Measurements from ENCODE around the gene GFRA1.

The GFRA1 gene

DNA sequence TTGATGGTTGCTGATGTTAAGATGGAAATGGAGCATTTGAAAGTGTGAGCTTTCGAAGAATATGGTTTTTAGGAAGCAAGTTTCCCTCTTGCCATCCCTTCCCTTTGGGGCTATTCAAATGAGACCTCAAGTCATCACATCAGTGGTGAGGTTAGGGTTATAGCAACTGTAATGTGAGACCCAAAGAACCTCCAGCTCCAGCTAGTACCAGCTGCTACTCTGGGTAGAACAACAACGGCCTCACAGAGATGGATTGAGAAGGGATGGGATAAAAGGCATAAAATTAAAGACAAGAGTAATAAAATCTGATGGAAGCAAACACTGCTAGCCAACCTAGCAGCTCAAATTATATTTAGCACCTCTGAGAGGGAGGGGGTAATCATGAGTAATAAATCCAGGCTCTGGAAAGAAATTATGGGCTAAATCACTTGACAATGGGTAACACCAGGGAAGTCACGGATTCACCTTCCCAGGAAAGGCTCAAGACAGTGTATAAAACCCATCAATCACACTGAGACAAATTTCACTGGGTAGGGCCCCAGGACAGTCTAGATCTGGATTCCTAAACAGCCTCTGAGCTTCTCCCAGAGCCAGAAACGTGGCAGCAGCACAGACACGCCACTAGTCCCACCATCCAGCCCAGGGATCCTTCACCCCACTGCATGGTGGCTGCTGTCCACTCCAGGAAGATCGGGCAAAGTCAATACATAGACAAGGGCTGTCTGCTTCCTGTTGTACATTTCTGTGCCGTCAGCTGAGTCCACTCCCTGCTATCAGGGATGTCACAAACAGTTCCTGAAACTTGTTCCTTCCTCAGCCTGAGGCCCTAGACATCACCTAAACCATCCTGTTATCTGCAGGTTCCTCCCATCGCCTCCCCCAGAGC, 151.1 kb downstream of the GFRA1 start:
- no peak for DNase-seq

DNA sequence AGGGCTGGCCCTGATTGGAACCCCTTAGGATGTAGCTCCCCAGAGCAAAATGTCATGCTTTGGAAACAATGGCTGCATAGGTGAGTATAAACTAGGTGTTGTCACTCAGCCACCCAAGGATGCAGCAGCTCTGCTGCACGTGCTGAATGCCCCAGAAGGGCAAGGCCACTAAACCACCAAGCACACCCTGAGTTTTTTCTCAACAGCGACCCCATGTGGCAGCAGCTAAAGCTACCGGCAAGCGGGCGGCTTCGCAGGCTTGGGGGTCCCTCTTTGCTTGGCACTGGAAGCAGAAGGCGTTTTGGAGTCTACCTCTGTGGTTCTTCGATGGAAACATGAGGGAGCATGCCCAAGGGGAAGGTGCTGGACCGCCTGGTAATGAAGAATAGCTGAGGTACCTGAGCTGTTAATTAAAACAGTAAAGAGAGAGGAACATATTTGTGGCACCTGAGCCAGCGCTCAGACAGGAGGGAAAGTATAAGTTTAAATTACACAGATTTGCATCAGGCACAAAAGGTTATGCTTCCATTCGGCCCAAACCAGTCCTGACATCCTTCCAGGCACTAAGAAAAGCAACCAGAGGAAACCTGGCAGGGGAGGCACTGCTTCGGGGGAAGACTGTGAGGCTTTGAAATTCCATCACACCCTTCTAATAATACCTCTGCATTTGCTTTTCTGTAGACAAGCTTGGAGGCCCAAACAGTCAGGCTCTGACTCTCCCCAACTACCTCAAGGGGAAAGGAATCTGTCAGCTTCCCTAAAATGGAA, 152.1 kb downstream of the GFRA1 start:
- DNase-seq = no peak

- no peak for DNase-seq
Measured at GRCh38 chr10:116118847-116119246, 154.2 kb downstream of the GFRA1 start.

DNA sequence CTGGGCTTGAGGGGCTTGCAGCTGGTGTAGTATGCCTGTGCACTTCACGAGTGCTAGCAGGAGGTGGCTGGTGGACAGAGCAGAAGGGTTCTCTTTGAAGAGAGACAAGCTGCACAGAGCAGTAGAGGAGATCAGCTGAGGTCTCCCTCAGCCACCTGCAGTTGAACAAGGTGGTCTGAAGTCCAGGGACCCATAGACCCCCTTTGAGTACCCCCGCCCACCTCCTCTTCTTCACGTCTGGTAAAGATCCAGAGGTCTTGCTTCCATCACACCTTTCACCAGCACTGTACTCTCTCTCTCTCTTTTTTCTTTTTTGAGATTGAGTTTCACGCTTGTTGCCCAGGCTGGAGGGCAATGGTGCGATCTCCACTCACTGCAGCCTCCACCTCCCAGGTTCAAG, 157.2 kb downstream of the GFRA1 start:
- no peak for DNase-seq

DNA sequence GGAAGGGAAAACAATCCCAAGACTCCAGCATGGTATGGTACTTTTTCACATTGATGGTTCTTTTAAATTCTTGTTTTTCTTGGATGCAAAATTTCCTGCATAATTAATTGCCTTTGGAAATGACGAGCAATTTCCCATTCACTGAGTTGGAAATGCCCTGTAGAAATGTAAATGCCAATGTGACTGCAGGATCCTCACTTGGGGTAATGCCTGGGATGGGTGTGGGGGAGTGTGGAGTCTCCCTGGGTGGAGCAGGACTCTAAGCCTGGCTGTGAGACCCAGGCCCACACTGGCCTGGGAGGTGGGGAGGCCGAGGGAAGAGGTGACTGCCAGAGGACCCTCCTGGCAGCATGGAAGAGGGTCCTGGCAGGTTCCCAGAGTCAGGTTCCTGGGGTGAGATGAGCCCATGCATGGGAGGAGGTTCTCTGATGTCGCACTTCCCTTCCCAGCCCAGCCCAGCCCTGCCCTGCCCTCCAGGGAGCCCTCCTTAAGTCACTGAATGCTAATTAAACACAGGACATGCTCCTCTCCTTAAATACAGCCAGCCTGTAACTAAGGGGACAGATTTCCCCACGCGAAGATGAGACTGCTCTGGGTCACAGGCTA, 157.9 kb downstream of the GFRA1 start:
- DNase-seq = no peak

DNA sequence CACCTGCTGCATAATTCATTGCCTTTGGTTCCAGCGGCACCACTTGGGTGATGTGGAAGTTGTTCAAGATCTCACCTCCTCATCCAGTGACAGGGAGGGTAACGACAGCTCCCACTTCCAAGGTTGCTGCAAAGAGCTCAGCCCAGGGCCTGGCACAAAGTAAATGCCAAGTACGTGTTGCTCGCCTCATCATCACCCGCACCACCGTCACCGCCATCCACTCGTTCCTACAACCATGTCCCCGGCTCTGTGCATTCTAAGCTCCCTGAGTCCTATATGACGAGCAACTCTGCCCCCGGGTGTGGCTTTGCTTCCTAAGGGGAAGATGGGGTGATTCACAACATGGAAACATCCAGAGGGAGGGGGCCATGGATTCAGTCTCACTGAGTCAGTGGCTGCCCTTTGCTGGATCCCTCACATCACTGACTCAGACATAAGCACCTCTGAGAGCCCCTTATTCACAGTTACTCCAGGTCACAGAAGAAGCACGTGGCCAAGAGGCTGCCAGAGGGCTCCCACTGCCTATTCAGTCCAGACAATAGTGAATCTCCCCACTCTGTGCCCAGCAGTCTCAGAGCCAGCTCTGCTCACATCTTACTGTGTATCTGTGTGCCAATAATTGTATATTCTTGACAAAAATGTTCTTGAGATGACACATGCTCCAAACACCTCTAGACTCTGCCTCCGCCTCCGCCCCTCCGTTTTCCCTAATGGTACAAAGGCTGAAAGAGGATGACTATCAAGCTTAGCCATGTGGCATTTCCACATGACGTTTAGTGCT, 159.1 kb downstream of the GFRA1 start:
- no peak for DNase-seq

GRCh38 chr10:116112232-116113231, 160.5 kb downstream of the GFRA1 start:
- no peak for DNase-seq

GRCh38 chr10:116111483-116112095, 161.4 kb downstream of the GFRA1 start:
- DNase-seq = no peak

DNA sequence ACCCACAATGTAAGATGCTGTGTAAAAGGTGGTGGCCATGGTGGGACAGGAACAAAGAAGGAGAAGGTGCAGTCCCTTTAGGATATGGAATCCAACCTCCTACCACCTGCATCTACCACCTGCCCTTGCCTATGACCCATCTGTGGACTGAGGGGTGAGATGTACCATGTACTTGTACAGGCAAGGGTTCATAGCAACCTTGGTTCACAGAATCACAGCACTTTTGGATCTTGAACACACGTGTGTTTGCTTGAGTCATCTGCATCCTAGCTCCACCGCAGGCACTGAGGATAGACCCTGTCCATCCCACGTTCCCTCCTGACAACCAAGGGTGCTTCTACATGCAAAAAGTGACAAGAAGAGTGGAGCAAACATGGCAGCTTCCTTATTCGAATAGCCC, 162.3 kb downstream of the GFRA1 start:
- no peak for DNase-seq

GRCh38 chr10:116109881-116110280, 163.1 kb downstream of the GFRA1 start:
- no peak for DNase-seq

DNA sequence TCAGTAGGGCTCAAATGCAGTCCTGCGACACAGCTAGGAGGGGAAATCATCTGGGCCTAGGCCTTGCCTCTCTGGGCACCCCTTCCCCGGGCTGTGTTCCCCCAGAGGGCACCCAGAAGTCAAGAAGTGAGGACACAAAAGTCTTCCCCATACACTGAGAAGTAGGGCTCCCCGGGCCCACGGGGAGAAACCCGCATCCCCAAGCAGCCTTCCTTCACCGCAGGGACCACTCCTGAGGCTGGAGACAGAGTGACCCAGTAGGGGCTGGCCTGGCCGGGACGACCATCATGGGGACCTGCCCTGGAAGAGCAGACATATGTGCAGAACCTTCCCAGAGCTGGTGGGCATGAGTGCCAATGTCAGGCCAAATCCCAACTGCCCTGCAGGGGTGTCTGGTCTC, 163.5 kb downstream of the GFRA1 start:
- DNase-seq = no peak

- no peak for DNase-seq
Measured at GRCh38 chr10:116108095-116108494, 164.9 kb downstream of the GFRA1 start.

- DNase-seq = no peak
Measured at GRCh38 chr10:116106611-116107010, 166.4 kb downstream of the GFRA1 start.

DNA sequence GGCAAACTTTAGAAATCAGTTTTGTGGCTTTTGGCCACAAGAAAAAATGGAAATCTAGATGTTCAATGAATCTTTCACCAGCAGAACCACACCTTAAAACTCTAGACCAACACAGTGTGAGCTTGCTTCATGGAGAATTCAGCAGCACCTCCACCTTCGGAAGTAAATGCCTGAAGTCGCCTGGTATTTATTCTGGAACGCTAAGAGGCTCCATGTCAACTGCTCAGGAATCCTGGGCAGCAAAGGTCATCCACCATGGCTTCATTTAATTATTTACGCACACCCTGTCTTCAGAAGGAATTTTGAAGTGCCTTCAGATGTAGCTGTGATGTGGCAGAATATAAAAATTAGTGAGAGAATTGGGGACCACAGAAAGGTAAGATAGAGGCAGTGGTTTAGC, 167.7 kb downstream of the GFRA1 start:
- DNase-seq = no peak

DNA sequence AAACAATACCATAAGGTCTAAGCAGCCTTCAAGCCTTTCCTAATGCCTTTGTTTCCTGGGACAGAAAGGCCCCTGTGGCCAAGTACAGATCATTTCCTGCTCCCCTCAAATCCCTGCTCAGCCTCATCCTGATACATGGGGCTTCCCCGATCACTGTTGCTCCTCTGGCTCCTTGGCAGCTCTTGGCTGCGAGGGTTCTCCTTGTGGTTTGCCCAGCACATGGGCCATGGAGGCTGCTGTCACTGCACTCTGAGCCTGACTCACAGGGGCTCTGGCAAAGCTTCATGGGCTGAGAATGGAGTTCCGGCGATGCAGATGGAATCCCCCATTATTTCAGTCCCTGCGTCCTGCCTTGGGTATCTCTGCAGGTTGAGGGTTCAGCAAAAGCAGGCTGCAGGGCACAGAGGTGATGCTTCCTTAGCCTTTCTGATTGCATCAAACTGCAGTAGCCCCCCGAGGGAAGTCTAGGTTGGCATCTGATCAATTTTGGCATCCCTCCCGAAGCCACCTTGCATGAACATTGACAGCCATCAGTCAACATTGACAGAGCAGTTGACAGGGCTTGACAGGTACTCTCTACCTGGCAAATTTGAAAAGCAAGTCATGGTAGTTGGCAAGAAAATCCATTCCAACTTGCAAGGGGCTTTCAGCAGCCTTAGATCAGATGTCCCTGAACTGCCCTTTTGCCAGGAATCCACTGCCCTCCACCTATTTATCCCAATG, 168.6 kb downstream of the GFRA1 start:
- DNase-seq = no peak

GRCh38 chr10:116103668-116104067, 169.3 kb downstream of the GFRA1 start:
- DNase-seq = no peak

GRCh38 chr10:116101616-116102315, 171.2 kb downstream of the GFRA1 start:
- DNase-seq = no peak

- no peak for DNase-seq
Measured at GRCh38 chr10:116100984-116101383, 172.0 kb downstream of the GFRA1 start.

GRCh38 chr10:116099023-116099420, 174.0 kb downstream of the GFRA1 start:
- no peak for DNase-seq
